ENCODE results near the gene SUMF1.

The SUMF1 gene

DNA sequence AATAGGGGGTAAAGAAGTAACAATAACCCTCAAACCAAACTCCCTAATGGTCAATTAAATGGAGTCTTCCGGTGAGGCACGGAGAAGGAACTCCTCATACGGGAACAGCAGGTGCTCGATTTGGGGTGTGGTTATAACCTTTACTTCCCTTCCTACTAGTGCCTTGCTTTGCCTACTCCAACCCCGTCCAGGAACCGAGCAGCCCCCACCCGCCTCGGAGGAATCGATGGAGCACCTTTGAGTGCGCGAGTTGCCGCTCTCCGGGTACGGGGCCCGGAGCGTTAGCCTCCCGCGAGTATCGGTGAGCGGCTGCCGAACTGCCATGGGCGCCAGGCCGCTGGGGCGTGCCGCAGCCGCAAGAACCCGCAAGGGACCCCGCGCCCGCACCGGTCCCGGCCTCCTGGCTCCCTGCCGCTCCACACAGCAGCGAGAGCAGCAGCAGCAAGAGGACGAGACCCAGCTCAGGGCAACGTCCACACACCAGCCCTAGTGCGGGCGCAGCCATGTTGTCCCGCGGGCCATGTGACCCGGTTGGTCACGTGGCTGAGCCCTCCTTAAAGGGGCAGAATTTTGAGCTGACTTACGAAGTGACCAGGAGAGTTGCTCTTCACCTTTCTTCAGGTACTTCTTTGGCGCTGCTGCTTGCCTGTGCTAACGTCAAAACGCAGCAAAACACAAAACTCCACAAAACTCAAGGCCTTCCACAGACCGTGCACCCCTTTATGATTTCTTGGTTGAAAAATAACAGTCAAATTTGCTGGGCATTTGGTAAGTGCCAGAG, at the start of gene SUMF1:
Gene SUMF1, minus strand, starts transcription at position 529 of the 781 bp plus-strand sequence. Its CDS starts 24 bp downstream, at position 505.
- Mint-ChIP-seq H3K4me3 (peak within 1 kb of the TSS; percentile 94), H3K36me3 (ENCODE audit: low read depth) (no peaks in the 10 kb centered on the region), H3K4me1 (ENCODE audit: low read depth) (peaks cover 10% of the 10 kb centered on the region)

DNA sequence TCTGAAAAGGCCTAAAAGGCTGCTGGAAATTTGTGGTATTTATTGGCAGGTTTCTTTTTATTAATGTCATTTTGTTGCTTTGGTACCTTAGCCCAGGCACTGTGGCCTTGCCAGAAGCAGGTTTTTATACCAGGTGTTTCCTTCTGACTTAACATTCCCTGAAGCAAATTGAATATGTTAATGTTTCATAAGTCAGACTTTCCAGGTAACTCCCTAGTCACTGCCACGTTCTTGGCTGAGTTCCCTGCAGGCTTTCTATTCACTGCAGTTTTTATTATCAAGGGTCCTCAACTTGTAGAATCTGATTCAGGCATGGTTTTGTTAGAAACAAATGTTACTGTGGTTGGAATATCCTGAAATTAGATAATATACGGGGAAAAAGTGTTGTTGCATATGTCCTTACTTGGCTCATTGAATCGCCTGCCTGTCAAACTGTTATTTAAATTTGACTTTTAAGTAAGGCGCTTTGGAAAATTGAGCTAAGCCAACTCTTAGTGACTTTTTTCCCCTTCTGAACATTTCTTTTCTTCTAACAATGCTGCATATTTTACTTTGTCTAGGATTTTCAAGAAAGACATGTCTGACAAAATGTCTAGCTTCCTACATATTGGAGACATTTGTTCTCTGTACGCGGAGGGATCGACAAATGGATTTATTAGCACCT, 49.0 kb upstream of the SUMF1 start:
- Mint-ChIP-seq H3K4me3 (no peak overlapping the region), H3K36me3 (ENCODE audit: low read depth) (peaks cover 7% of the 10 kb centered on the region), H3K9me3 (no peaks in the 10 kb centered on the region), H3K27me3 (ENCODE audit: low read depth) (no peaks in the 10 kb centered on the region), H3K4me1 (ENCODE audit: low read depth) (peaks cover 24% of the 10 kb centered on the region), H3K27ac (no peak overlapping the region)
- no peak for DNase-seq (ENCODE audit: low spot score)

More for the DNA sequence above, at the start of gene SUMF1:
- DNase-seq (ENCODE audit: low spot score): peak; percentile 78
- no peaks in the 10 kb centered on the region for H3K27me3 Mint-ChIP-seq (ENCODE audit: low read depth)
- H3K9me3 Mint-ChIP-seq: no peaks in the 10 kb centered on the region
- peak within 1 kb of the TSS; percentile 93 for H3K27ac Mint-ChIP-seq

DNA sequence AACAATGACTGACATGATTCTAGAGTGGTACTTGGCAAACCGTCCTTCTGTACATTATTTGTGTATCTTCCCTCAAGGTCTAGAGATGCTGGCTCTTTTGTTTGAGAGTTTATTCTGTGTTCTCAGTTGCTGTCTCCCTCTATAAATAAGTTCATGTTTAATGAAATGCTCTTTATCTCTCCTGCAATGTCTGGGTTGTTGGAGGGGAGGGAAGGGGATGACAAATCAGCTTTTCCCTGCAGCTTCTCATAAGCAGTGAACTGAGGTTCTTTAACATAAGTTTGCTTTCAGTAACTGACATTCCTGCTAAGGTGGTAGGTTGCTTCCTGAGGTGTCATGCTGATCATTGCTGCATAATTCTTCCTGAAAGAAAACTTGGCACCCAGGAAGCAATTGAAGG, 47.8 kb upstream of the SUMF1 start:
- Mint-ChIP-seq H3K4me3 (no peak overlapping the region), H3K4me1 (ENCODE audit: low read depth) (peaks cover 24% of the 10 kb centered on the region), H3K36me3 (ENCODE audit: low read depth) (peaks cover 11% of the 10 kb centered on the region), H3K27me3 (ENCODE audit: low read depth) (no peaks in the 10 kb centered on the region), H3K27ac (no peak overlapping the region), H3K9me3 (no peaks in the 10 kb centered on the region)
- no peak for DNase-seq (ENCODE audit: low spot score)

DNA sequence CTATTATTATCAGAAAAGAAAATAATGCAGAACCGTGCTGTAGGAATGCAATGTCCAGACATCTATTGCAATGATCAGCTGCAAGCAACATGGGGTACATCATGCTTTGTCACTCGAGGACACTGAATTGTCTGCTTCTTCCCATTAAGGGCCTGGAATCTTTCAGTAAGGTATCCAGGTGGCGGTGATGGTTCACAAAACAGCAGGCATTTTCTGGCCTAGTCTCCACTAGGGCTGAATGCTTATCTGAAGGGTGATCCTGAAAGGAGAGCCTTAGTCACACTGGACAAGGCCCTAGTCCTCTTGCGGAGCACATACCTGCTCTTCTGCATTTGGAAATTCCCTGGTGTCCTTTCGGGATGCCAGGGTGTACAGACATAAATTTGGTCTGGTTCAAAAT, 47.3 kb upstream of the SUMF1 start:
- no peak for DNase-seq (ENCODE audit: low spot score)
- no peaks in the 10 kb centered on the region for H3K27me3 Mint-ChIP-seq (ENCODE audit: low read depth)
- no peaks in the 10 kb centered on the region for H3K9me3 Mint-ChIP-seq
- H3K36me3 Mint-ChIP-seq (ENCODE audit: low read depth): peaks cover 10% of the 10 kb centered on the region
- H3K27ac Mint-ChIP-seq: no peak overlapping the region
- no peak overlapping the region for H3K4me3 Mint-ChIP-seq
- peaks cover 21% of the 10 kb centered on the region for H3K4me1 Mint-ChIP-seq (ENCODE audit: low read depth)

DNA sequence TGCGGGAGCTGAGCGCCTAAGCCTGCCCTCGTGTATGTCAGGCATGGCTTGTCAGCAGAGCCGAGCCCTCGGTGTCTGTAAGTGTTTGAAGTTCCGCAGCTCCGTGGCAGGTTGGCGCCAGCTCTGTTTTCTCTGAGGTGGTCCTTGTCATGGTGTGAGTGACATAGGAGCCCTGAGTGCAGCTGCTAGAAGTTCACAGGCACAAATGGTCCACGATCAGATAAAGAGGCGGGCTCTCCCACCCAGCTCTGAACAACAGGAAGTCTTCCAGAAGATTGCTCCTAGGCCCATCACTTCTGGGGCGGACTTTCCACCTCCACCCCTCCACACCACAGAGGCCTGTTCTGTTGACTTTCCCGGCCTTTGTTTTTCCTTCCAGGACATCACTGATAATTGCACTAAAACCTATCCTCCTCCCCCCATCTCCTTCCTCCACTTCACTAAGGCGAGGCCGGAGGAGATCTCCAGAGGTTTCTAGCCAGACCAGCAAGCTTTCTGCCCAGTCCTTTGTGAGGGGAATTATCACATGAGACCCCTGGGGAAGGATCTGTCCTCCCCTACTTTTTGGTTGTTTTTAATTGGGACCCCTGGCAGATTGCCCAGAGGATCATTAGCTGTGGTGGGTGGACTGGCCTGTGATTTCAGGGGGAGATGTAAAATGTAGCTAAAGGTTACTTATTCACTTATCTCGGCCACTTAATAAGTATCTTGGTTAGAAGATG, 46.0 kb upstream of the SUMF1 start:
- Mint-ChIP-seq H3K27ac (no peak overlapping the region), H3K27me3 (ENCODE audit: low read depth) (no peaks in the 10 kb centered on the region), H3K9me3 (no peaks in the 10 kb centered on the region), H3K36me3 (ENCODE audit: low read depth) (peaks cover 11% of the 10 kb centered on the region), H3K4me3 (no peak overlapping the region), H3K4me1 (ENCODE audit: low read depth) (peaks cover 11% of the 10 kb centered on the region)
- DNase-seq (ENCODE audit: low spot score): no peak

DNA sequence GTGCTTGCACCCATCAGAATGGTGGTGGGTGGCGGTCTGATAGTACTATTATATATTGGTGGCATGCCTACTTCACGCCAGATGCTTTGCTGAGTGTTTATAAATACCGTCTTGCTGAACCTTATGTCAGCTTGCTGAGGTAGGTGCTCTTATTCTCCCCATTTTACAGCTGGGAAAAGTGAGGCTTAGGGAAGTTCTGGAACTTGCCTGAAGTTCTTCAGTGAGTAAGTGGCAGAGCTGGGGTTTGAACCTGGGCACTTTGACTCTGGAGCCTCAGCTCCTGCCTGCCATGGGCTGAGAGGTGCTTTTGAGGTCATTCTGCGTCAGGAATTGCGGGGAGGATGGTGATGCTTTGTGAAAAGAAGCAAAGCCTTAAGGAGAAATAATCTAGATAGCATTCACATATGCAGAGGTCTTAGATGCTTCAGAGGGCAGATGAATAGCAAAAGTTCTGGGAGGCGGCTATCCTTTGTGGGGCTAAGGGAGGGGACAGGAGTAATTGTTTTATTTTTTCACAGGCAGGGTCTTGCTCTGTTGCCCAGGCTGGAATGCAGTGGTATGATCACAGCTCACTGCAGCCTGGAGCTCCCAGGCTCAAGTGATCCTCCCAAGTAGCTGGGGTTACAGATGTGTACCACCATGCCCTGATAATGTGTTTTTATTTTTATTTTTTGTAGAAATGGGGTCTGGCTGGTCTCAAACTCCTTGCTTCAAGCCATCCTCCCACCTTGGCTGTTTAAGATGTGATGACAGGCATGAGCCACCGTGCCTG, 44.6 kb upstream of the SUMF1 start:
- Mint-ChIP-seq H3K27me3 (ENCODE audit: low read depth) (no peaks in the 10 kb centered on the region), H3K9me3 (no peaks in the 10 kb centered on the region), H3K4me3 (no peak overlapping the region), H3K4me1 (ENCODE audit: low read depth) (peaks cover 15% of the 10 kb centered on the region), H3K36me3 (ENCODE audit: low read depth) (peaks cover 9% of the 10 kb centered on the region), H3K27ac (no peak overlapping the region)
- no peak for DNase-seq (ENCODE audit: low spot score)

DNA sequence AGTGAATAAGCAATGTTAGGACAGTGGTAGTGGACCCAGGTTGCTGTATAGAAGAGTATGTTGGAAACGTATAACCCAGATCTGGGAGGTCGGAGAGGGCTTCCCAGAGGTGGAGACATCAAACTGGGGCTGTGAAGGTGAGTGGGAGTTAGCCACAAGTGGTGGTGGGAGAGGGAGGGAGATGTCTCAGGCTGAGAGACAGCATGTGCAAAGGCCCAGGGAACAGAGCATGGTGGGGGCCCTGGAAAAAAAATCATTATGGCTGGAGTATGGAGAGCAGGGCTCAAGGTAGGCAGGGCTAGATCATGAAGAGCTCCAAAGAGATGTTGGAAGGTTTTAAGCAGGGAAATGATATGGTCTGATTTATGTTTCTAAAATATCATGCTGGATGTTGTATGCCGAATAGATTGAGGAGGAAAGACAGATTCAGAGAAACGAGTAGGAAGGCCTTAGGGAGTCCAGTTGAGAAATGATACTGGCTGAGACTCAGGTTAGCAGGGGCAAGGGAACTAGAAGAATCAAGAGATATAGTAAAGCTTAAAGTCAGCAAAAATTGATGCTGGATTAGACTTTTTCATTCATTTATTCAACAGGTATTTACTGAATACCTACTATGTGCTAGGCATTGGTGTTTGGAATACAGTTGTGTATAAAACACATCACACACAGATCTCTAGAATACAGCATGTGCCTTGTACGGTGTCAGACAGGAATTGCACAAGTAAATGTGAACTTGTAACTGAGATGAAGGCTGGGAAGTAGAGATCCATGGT, 43.1 kb upstream of the SUMF1 start:
- no peak overlapping the region for H3K27ac Mint-ChIP-seq
- no peak overlapping the region for H3K4me3 Mint-ChIP-seq
- H3K9me3 Mint-ChIP-seq: no peaks in the 10 kb centered on the region
- no peaks in the 10 kb centered on the region for H3K27me3 Mint-ChIP-seq (ENCODE audit: low read depth)
- DNase-seq (ENCODE audit: low spot score): no peak
- peaks cover 13% of the 10 kb centered on the region for H3K36me3 Mint-ChIP-seq (ENCODE audit: low read depth)
- H3K4me1 Mint-ChIP-seq (ENCODE audit: low read depth): peaks cover 27% of the 10 kb centered on the region

DNA sequence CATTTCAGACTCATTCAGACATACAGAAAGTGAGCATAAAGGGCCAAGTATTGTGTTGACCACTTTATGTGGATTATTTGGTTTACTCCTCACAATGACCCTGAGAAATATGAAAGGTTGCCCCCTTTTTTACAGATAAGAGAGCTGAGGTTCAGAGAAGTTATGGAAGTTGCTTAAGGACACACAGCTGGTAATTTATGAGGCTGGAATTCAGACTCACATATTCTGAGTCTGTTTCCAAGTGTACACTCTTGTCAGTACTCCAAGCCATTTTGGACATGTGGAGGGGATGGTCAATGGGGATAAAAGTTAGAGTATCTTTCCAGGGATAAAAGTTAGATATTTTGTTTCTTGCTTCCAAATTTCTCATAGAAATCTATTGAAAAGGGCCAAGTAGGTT, 42.0 kb upstream of the SUMF1 start:
- no peak for DNase-seq (ENCODE audit: low spot score)
- H3K27ac Mint-ChIP-seq: no peak overlapping the region
- H3K9me3 Mint-ChIP-seq: no peaks in the 10 kb centered on the region
- peaks cover 13% of the 10 kb centered on the region for H3K36me3 Mint-ChIP-seq (ENCODE audit: low read depth)
- peaks cover 34% of the 10 kb centered on the region for H3K4me1 Mint-ChIP-seq (ENCODE audit: low read depth)
- no peak overlapping the region for H3K4me3 Mint-ChIP-seq
- no peaks in the 10 kb centered on the region for H3K27me3 Mint-ChIP-seq (ENCODE audit: low read depth)

DNA sequence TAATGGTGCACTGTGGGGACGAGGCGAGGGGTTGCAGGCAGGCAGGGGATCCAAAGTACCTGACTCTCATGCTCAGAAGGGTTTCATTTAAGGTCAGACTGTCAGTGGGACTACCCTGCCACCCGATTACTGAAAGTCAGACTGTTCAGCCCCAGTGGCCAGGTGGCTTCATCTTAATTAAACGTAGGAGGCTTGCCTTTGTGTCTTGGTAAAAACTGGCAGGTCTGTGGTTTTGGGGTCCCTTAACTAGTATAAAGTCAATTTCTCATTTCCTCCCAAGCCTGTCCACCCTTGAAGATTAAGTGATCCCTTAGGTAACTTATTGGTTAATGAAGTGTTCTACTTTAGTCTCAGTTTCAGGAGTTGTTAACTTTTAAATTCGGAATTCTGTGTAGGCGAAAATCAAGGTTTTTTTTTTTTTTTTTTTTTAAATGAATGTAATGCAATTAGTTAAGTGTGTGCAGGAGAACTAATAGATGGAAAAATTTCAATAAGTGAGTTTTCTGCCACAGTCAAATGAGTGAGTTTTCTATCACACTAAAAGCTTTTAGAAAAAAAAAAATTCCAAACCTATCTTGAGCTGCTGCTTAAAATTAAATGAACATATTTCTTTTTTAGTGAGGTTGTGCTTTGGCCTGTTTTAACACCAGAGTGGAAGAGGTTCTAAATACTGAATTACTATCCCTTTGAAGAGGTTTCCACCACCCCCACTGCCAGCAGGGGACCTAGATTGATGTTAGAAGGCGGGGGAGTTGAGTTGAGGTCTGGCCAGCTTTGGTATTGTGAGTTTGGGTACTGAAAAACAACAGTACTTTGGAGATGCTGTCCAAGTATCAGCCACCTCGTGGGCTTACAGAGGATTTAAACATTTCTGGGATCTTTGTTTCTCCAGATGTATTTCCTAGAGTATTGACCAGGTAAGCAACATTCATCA, 41.2 kb upstream of the SUMF1 start:
- peaks cover 42% of the 10 kb centered on the region for H3K4me1 Mint-ChIP-seq (ENCODE audit: low read depth)
- DNase-seq (ENCODE audit: low spot score): no peak
- H3K36me3 Mint-ChIP-seq (ENCODE audit: low read depth): peaks cover 13% of the 10 kb centered on the region
- H3K27me3 Mint-ChIP-seq (ENCODE audit: low read depth): no peaks in the 10 kb centered on the region
- no peak overlapping the region for H3K27ac Mint-ChIP-seq
- no peak overlapping the region for H3K4me3 Mint-ChIP-seq
- no peaks in the 10 kb centered on the region for H3K9me3 Mint-ChIP-seq

DNA sequence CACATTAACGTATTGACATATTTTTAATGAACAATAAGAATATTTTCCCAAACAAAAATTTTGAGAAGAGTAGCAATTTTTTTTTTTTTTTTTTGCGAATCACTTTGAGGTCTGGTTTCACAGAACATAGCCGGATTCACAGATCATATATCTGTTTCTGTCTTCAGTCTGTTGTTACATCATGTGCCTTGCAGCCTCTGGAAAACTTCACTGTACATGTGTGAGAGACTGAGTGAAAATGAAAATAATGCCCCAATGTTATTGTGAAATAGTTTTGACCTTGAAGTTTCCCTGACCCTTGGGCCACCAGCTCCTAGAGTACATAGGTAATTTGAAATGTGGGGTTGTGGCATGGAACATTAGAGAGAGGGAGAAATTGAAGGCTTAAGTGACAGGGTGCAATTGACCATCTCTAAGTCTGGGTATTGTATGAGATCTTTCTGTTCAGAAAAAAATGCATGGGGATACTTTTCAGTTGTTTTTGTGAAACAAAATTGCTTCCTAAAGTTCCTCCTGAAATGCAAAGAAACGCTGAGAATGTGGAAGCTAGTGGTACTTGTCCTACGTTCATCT, 40.0 kb upstream of the SUMF1 start:
- H3K4me1 Mint-ChIP-seq (ENCODE audit: low read depth): peaks cover 42% of the 10 kb centered on the region
- DNase-seq (ENCODE audit: low spot score): no peak
- no peaks in the 10 kb centered on the region for H3K9me3 Mint-ChIP-seq
- H3K27ac Mint-ChIP-seq: no peak overlapping the region
- no peaks in the 10 kb centered on the region for H3K27me3 Mint-ChIP-seq (ENCODE audit: low read depth)
- peaks cover 13% of the 10 kb centered on the region for H3K36me3 Mint-ChIP-seq (ENCODE audit: low read depth)
- H3K4me3 Mint-ChIP-seq: no peak overlapping the region

DNA sequence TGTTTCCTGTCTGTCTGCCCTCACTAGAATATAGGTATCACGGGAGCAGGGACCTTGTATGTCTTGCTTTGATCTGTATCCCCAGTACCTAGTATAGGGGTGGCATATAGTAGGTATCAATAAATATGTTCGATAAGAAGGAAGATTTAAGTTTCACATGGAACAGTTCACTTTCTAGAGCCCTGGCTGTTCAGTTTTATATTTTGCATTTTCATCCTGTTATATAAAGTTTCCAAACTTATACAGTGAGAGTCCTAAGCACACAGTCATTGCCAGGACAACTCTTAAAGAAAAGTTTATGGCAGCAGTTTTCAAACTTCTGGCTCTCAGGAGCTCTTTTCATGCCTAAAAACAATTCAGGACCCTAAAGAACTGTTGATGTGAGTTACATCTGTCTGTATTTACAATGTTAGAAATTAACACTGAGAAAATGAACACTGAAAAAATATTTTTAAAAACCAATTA, 39.5 kb upstream of the SUMF1 start:
- H3K27ac Mint-ChIP-seq: no peak overlapping the region
- H3K27me3 Mint-ChIP-seq (ENCODE audit: low read depth): no peaks in the 10 kb centered on the region
- H3K36me3 Mint-ChIP-seq (ENCODE audit: low read depth): peaks cover 13% of the 10 kb centered on the region
- H3K9me3 Mint-ChIP-seq: no peaks in the 10 kb centered on the region
- no peak overlapping the region for H3K4me3 Mint-ChIP-seq
- H3K4me1 Mint-ChIP-seq (ENCODE audit: low read depth): peaks cover 42% of the 10 kb centered on the region
- DNase-seq (ENCODE audit: low spot score): no peak

Data from T-helper 2 cell treated with Interferon-gamma antibody and Interleukin-4, amounts not matched to agents 5 μg/mL and 100 μg/mL, for 36 hours (primary cell).